DND-41 (cell line): Measurements from ENCODE around the gene PDLIM7.

Experiments
- ATAC-seq: fragments of 200-7000 bp; cut with Tn5 transposase; 3 replicates; pipeline ENCODE4 v1.9.1; 2021; ENCODE audit warnings: low read depth; ENCODE audit not compliant: insufficient read depth
- DNase-seq: peaks from one replicate; pipeline ENCODE4 v3.0.0-alpha.2; 2020
- H2AFZ ChIP-seq: 2 replicates; pipeline ENCODE4 v1.6.0; 2012; ENCODE audit warnings: low read depth, low read length
- H3K27ac ChIP-seq: 2 replicates; pipeline ENCODE4 v1.5.1; 2012; ENCODE audit warnings: low read length, inconsistent platforms
- H3K27me3 ChIP-seq: fragments of 200-600 bp; sonication (generic); 2 replicates; pipeline ENCODE4 v1.6.0; 2012; ENCODE audit warnings: low read length, mild to moderate bottlenecking, inconsistent platforms; ENCODE audit not compliant: insufficient read depth, poor library complexity
- H3K36me3 ChIP-seq: 2 replicates; pipeline ENCODE4 v1.5.1; 2012; ENCODE audit warnings: low read length, inconsistent platforms; ENCODE audit not compliant: insufficient read depth
- H3K4me1 ChIP-seq: 2 replicates; pipeline ENCODE4 v1.5.1; 2012; ENCODE audit warnings: mild to moderate bottlenecking, low read length; ENCODE audit not compliant: insufficient read depth
- H3K4me2 ChIP-seq: 2 replicates; pipeline ENCODE4 v1.6.0; 2012; ENCODE audit warnings: mild to moderate bottlenecking, moderate library complexity, low read length, inconsistent platforms; ENCODE audit not compliant: insufficient read depth
- H3K4me3 ChIP-seq, 2 experiments: fragments of 200-600 bp in 1 of 2; shearing (Covaris generic) in 1 of 2; 2 replicates each; pipeline ENCODE4 v1.5.1; 2012 to 2016; ENCODE audit warnings: inconsistent platforms in 2 of 2, low read length in 2 of 2, mild to moderate bottlenecking in 2 of 2, low read depth in 1 of 2, moderate library complexity in 1 of 2
- H3K79me2 ChIP-seq: 2 replicates; pipeline ENCODE4 v1.6.0; 2012; ENCODE audit warnings: low read length, inconsistent platforms; ENCODE audit not compliant: insufficient read depth
- H3K9ac ChIP-seq: 2 replicates; pipeline ENCODE4 v1.6.0; 2012; ENCODE audit warnings: low read depth, mild to moderate bottlenecking, inconsistent platforms, low read length, moderate library complexity
- H3K9me3 ChIP-seq: 2 replicates; pipeline ENCODE4 v1.5.1; 2012; ENCODE audit warnings: low read length, moderate library complexity, mild to moderate bottlenecking, inconsistent platforms; ENCODE audit not compliant: insufficient read depth, severe bottlenecking
- H4K20me1 ChIP-seq: 2 replicates; pipeline ENCODE4 v1.6.0; 2012; ENCODE audit warnings: low read length; ENCODE audit not compliant: insufficient read depth
- CTCF ChIP-seq: IDR thresholded peaks from 2 replicates; pipeline ENCODE4 v1.5.1; 2012; ENCODE audit warnings: borderline replicate concordance, low read length, moderate library complexity, mild to moderate bottlenecking; ENCODE audit not compliant: poor library complexity, severe bottlenecking; ENCODE audit errors: extremely low read depth
- EZH2 ChIP-seq: IDR thresholded peaks from 3 replicates; pipeline ENCODE4 v1.6.1; 2012; ENCODE audit warnings: borderline replicate concordance, low read depth, mild to moderate bottlenecking, moderate library complexity, low read length, inconsistent platforms; ENCODE audit not compliant: severe bottlenecking

The PDLIM7 gene

DNA sequence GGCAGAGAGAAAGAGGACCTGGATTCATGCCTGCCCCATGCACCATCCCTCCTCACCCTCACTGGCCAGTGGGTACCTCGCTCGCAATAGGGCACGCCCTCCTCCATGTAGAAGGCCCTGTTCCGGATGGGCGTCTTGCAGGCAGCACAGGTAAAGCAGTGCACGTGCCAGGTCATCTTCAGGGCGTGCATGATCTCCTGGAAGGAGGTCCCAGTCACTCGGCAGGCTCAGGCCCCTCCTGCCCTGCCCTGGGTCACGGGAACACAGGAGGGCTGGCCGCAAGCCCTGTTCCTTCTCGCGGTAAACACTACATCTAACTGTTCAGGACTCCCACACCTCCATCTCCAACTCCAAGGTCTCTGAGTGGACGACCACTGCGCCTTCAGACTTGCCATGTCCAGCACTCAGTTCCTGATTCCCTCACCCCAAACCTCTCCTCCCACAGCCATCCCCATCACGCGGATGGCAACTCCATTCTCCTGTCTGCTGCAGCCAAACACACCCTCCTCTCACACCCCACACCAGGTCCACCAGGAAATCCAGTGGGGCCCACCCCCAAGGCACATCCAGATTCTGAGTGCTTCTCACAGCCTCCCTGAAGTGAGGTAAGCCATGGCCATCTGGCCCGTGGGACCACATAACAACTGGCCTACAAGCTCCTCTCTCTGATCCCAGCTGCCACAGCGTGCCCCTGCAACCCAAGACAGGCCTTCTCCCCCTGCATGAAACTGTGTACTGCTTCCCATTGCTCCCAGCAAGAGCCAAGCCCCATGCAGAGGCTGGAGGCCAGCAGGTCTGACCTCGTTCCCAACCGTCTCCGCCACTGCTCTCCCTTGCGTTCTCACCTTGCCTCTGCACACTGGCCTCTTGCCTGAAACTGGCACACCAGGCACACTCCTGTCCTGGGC, 13.2 kb downstream of the PDLIM7 start:
- Histone ChIP-seq H3K9ac (no peak overlapping the region), H3K9me3 (no peaks in the 10 kb centered on the region), H4K20me1 (peaks cover 3% of the 10 kb centered on the region; the same call in 1 of the 2 replicates), H3K4me2 (no peak overlapping the region), H3K79me2 (no peaks in the 10 kb centered on the region), H3K27ac (no peak overlapping the region), H3K4me3 (no peak overlapping the region), H3K4me1 (no peaks in the 10 kb centered on the region), H2AFZ (no peak overlapping the region), H3K36me3 (no peaks in the 10 kb centered on the region), H3K27me3 (no peaks in the 10 kb centered on the region)
- no peak for ATAC-seq
- TF ChIP-seq EZH2: no peak
- no peak for TF ChIP-seq CTCF
- DNase-seq: no peak

- no peaks in the 10 kb centered on the region for H4K20me1 ChIP-seq
- no peak overlapping the region for H2AFZ ChIP-seq
- H3K4me1 ChIP-seq: no peaks in the 10 kb centered on the region
These were observed 14.4 kb downstream of the PDLIM7 start for GRCh38 chr5:177483042-177483441.

GRCh38 chr5:177482359-177482795, 15.0 kb downstream of the PDLIM7 start:
- ATAC-seq: no peak
- no peak overlapping the region for H2AFZ ChIP-seq

More at GRCh38 chr5:177483042-177483441, 14.4 kb downstream of the PDLIM7 start:
- no peak for TF ChIP-seq CTCF
- TF ChIP-seq EZH2: no peak
- no peak overlapping the region for H3K4me3 ChIP-seq
- H3K27ac ChIP-seq: no peak overlapping the region
- no peaks in the 10 kb centered on the region for H3K36me3 ChIP-seq
- ATAC-seq: no peak
- H3K9ac ChIP-seq: no peak overlapping the region
- H3K27me3 ChIP-seq: no peaks in the 10 kb centered on the region
- no peak overlapping the region for H3K4me2 ChIP-seq
- H3K9me3 ChIP-seq: no peaks in the 10 kb centered on the region
- no peak for DNase-seq
- H3K79me2 ChIP-seq: no peaks in the 10 kb centered on the region

More at GRCh38 chr5:177482359-177482795, 15.0 kb downstream of the PDLIM7 start:
- no peak overlapping the region for H3K27ac ChIP-seq
- no peaks in the 10 kb centered on the region for H3K36me3 ChIP-seq
- TF ChIP-seq CTCF (no peak), EZH2 (no peak)
- no peaks in the 10 kb centered on the region for H4K20me1 ChIP-seq
- DNase-seq: no peak
- no peaks in the 10 kb centered on the region for H3K27me3 ChIP-seq
- no peaks in the 10 kb centered on the region for H3K4me1 ChIP-seq
- no peak overlapping the region for H3K4me3 ChIP-seq
- no peaks in the 10 kb centered on the region for H3K79me2 ChIP-seq
- H3K9me3 ChIP-seq: no peaks in the 10 kb centered on the region
- H3K9ac ChIP-seq: no peak overlapping the region
- no peak overlapping the region for H3K4me2 ChIP-seq
